B cell (primary cell): Measurements from ENCODE around the gene ARFGAP1.

Source experiments
- EZH2 ChIP-seq: IDR thresholded peaks from 2 replicates; pipeline ENCODE4 v1.6.1; 2012; ENCODE audit warnings: borderline replicate concordance, low read depth, mild to moderate bottlenecking, moderate library complexity, low read length; ENCODE audit not compliant: insufficient read depth, poor library complexity, severe bottlenecking
- TF ChIP-seq, protein P1 (sequence below): fragments of 200-600 bp; IDR thresholded peaks from one replicate; pipeline ENCODE4 v1.8.0; 2022; ENCODE audit warnings: antibody characterized with exemption, mild to moderate bottlenecking

DNA sequence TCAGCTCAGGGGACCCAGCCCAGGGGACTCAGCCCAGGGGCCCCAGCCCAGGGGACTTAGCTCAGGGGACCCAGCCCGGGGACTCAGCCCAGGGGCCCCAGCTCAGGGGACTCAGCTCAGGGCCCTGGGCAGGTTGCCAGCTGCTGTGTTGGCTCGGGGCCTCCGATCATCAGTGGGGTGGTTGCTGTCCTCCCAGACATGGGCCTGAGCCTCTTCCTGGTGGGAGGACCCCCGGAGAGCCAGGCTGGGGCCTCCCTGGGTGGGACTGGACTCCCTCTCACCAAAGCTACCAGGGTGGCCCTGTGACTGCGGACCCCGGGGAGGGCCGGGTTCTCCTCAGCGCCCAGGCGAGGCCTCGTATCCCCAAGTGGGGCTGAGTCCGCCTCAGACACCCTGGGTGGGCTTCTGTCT lies 24.8 kb downstream of the ARFGAP1 start:
- TF ChIP-seq, protein P1, sequence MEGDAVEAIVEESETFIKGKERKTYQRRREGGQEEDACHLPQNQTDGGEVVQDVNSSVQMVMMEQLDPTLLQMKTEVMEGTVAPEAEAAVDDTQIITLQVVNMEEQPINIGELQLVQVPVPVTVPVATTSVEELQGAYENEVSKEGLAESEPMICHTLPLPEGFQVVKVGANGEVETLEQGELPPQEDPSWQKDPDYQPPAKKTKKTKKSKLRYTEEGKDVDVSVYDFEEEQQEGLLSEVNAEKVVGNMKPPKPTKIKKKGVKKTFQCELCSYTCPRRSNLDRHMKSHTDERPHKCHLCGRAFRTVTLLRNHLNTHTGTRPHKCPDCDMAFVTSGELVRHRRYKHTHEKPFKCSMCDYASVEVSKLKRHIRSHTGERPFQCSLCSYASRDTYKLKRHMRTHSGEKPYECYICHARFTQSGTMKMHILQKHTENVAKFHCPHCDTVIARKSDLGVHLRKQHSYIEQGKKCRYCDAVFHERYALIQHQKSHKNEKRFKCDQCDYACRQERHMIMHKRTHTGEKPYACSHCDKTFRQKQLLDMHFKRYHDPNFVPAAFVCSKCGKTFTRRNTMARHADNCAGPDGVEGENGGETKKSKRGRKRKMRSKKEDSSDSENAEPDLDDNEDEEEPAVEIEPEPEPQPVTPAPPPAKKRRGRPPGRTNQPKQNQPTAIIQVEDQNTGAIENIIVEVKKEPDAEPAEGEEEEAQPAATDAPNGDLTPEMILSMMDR = no peak
- no peak for TF ChIP-seq EZH2
